ENCODE results near the gene HUS1. TPM values are rescaled to one million over a fixed set of nuclear protein-coding genes. Genes with fewer than 3 reads are reported as not detected.
"Not testable (repeated sequence)": the region's sequence is repeated elsewhere in the genome, so short reads cannot be mapped to it uniquely, and the experiment has no call there.

Gene HUS1
- total RNA-seq, 1 donor from 2014 or later: 23.8 TPM

DNA sequence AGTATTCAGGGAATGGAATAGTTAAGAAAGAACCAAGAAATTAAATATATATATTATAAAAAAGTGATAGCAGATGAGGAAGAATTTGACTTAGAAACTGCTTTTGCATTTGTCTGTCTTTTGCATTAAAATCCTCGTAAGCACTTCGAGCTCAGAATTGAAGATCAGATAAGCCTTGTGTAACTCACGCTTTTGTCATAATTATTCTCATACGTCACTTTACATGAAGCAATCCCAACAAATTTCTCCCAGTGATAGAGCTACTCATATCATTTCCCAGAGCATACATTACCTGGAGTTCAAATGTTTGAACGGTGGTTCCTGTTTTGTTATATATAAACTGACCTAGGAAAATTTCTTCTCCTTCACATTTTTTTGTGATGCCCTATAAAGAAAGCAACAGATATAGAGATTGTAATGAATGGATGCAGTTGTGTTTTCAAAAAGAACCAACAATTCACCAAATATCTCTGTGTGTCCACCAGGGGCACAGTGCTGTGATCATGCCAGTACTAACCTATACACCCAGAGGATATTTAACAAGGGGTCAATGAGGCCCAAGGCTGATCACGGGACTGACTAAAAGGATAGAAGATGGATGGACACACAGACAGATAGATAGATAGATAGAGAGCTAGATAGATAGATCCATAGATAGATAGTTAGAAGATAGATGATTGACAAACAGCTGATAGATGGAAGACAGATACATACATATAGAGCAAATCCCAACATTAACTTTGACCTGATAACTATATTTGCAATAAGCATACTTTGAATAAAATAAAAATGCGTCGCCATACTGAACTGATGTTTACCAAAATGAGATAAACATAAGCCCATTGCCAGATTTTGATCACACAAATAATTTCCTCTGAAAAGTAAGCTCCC, 9.3 kb upstream of the HUS1 start:
- intact Hi-C loops (cut with DNase I): no loop called here
- ATAC-seq (ENCODE audit: poor library complexity) (no peak), DNase-seq (no peak)

- intact Hi-C loops (cut with DNase I): no loop called here
- DNase-seq (no peak), ATAC-seq (ENCODE audit: poor library complexity) (no peak)
Observed at GRCh38 chr7:47982610-47983009, 3.2 kb upstream of the HUS1 start.

- ATAC-seq (ENCODE audit: poor library complexity); DNase-seq; intact Hi-C loops (cut with DNase I): not testable (repeated sequence)
Observed at GRCh38 chr7:47980648-47981047, 1.2 kb upstream of the HUS1 start.

- ATAC-seq (ENCODE audit: poor library complexity): no peak
- DNase-seq: no peak
- intact Hi-C loops (cut with DNase I): no loop called here
Observed at GRCh38 chr7:47979832-47980181, 392 bp upstream of the HUS1 start.

DNA sequence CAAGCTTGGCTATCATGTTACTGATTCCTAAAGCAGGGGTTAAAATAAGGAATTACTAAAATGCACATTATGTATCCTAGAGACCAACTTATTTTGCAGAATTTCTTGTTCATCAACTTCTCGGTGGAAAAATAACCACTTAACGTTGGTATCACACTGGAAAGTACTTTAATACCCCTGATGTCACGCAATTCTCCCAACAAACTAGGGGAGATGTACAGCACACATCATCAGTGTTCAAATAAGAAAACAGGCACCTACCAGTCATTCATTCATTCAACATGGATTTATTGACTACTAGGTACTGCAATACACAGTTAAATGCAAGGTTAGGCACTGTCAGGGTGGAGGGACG, 648 bp downstream of the HUS1 start:
- no peak for DNase-seq
- intact Hi-C loops (cut with DNase I): no loop called here
- no peak for ATAC-seq (ENCODE audit: poor library complexity)

DNA sequence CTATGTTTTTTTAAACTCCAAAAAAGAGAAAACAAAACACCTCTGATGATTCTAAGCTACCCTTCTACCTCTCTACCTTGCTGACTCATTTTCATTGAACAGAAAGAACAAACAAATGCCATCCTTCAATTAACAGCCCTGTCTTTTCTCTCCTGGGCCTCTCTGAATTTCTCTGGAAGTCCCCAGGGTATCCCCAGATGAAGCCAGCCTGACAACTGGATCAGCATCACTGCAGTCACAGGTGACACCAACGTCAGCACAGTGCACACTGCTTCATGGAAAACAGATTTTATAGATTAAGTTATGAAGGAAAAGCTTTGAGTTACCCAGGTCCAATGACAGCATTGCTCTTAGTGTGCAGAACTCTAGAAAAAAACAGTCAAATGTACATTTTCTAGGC, 5.7 kb downstream of the HUS1 start:
- intact Hi-C loops (cut with DNase I): no loop called here
- DNase-seq: no peak
- ATAC-seq (ENCODE audit: poor library complexity): no peak

- ATAC-seq (ENCODE audit: poor library complexity): no peak
- intact Hi-C loops (cut with DNase I): no loop called here
Observed at GRCh38 chr7:47970761-47971160, 8.7 kb downstream of the HUS1 start.

GRCh38 chr7:47968847-47969774, 10.3 kb downstream of the HUS1 start:
- peak; percentile 72 for DNase-seq
- intact Hi-C loops (cut with DNase I): no loop called here
- ATAC-seq (ENCODE audit: poor library complexity): peak; percentile 72

More at GRCh38 chr7:47970761-47971160, 8.7 kb downstream of the HUS1 start:
- DNase-seq: no peak

DNA sequence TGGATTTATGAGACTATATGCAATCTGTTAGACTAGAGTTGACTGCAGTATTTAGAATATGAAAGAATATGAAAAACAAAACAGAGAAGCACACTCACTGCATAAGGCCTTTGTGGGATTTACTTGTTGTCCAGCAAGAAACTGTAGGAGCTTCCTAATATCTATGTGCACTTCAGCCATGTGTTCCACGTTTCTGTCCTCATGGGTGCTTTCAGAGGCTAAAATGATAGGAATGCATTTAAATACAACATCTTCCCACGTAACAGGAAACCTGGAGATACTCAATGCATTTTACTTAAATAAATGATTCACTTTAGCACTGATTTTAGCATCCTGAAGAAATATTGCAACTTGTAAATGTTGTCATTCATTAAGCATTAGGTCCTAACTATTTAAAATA, 11.7 kb downstream of the HUS1 start:
- intact Hi-C loops (cut with DNase I): no loop called here
- ATAC-seq (ENCODE audit: poor library complexity): no peak
- DNase-seq: no peak

DNA sequence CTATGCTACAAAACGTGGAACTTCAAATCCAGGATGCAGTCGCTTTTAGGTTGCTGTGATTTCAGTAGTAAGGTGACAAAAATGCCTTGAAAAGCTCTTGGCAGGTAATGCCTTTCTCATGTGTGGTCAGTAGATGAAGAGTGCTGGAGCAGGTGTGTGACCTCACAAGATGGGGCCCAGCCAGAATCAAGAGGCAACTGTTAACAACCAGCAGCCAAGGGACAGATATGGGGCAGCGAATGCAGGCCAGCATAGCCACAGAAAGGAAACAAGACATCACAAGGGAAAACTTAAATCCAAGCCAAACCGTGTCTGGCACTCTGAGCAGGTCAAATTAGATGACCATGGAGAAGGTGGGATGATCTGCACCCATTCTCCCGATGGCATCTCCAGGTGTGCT, 12.3 kb downstream of the HUS1 start:
- intact Hi-C loops (cut with DNase I): no loop called here
- ATAC-seq (ENCODE audit: poor library complexity) (peak; percentile 57), DNase-seq (no peak)

DNA sequence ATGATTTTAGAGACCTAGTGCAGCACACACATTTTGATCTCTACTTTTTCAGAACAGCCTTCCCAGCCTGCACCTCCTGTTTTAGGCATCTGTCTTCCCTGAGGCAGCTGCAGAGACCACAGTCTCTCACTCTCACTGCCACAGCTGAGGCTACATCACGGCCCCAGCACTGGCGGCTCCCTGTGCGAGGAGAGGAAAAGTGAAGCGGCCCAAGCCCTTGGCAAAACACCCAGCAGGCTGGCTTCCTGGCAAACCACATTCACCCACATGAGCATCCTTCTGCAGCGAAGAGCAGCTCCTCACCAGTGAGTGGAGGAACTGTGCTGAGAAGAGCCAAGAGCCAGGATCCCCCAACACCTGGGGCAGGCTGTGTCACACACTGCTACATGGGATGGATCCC, 14.0 kb downstream of the HUS1 start:
- no peak for ATAC-seq (ENCODE audit: poor library complexity)
- DNase-seq: no peak
- intact Hi-C loops (cut with DNase I): no loop called here

DNA sequence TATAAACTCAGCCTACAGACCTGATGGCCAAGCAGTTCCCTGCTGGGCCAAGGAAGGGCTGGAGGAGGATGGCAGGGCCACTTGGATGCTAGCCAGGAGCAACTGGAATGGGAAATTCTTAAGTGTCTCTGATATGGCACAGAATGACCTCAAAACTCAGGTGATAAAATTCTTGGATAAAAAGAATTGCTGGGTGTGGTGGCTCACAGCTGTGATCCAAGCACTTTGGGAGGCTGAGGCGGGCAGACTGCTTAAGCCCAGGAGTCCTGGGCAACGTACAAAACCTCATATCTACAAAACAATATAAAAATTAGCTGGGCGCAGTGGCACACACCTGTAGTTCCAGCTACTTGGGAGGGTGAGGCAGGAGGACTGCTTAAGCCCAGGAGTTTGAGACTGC, 17.2 kb downstream of the HUS1 start:
- intact Hi-C loops (cut with DNase I): no loop called here
- no peak for ATAC-seq (ENCODE audit: poor library complexity)
- DNase-seq: no peak

- ATAC-seq (ENCODE audit: poor library complexity) (no peak), DNase-seq (no peak)
- intact Hi-C loops (cut with DNase I): no loop called here
Observed at GRCh38 chr7:47957156-47957555, 22.3 kb downstream of the HUS1 start.

- intact Hi-C loops (cut with DNase I): no loop called here
- DNase-seq: no peak
- ATAC-seq (ENCODE audit: poor library complexity): no peak
Observed at GRCh38 chr7:47956220-47956619, 23.2 kb downstream of the HUS1 start.

DNA sequence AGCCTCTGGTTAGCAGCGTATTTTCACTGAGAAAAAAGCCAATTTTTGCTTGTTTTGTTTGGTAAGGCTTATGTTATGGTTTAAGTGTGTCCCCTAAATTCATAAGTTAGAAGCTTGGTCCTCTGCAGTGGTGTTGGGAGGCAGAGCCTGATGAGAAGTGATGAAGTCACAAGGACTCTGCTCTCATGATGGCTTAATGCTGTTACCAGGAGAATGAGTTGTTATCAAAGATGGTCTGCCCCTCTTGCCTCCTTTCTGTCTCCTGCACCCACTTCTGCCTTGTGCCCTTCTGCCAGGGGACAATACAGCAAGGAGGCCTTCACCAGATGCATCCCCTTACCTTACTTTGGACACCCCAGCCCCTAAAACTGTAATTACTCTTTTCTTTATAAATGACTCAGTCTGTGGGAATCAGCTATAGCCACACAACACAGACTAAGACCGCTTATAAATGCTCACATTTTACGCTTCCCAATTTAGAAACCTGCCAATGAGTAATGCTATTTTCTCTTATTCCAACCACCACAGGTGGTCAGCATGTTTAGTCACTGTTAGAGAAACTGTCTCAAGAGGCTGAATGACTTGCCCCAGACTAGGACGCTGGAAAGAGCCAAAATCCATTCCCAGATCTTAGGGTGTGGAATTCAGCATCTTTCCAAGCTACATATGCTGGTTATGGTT, 25.0 kb downstream of the HUS1 start:
- DNase-seq: no peak
- intact Hi-C loops (cut with DNase I): no loop called here
- no peak for ATAC-seq (ENCODE audit: poor library complexity)

DNA sequence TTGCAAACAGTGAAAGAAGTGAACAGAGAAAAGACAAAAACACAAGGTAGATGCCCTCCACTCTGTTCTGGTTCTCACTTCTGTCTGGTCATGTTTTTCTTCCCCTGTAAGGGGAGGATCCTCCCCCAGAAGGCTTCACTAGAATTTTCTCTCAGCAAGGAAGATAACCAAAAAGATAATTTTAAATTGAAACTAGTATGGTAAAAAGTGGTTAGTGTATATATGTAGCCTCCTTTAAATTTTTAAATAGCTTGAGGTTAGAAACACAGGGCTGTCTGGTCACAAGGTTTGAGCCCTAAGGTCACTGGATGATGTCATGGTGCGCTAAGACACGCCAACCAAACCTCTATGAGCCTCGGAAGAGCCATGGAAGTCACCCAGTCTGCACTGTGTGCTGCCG, 25.6 kb downstream of the HUS1 start:
- no peak for ATAC-seq (ENCODE audit: poor library complexity)
- no peak for DNase-seq
- intact Hi-C loops (cut with DNase I): no loop called here

DNA sequence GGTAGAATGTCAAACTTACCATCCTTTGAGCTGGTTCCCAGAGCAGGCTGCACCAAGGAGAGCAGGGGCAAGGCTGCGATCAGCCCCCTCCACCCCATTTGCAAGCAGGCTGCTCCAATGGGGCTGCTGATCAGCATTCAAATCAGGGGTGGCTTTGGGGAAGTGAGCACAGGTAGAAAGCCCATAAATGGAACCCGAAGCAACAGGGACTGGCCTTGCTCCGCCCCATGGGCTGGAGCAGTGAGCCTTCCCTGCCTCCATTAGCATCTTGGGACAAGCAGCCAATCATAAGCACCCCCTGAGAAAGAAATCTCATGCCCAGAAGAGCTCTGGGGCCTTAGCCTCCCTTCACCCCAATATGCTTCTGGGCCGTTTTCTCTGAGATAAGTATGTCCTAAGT, 27.2 kb downstream of the HUS1 start:
- DNase-seq: no peak
- intact Hi-C loops (cut with DNase I): no loop called here
- no peak for ATAC-seq (ENCODE audit: poor library complexity)

DNA sequence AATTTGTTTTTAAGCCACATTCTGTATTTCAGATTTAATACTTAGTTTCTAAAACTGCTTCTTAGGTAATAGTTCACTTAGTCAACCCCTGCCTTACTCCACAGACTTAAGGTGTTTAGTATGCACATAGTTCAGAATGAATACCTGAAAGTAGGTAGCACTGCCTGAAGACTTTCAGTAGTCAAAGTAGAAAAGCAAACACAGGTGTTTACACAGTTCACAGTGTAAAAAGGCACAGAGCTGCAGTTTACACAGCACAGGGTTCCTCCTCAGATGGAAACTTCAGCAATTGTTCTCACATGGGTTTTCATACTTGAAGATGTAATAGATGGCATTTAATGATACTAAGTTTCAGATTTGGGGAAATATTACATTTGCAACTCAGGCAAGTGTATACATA, 28.0 kb downstream of the HUS1 start:
- DNase-seq (no peak), ATAC-seq (ENCODE audit: poor library complexity) (no peak)
- intact Hi-C loops (cut with DNase I): no loop called here

GRCh38 chr7:47950714-47951113, 28.7 kb downstream of the HUS1 start:
- ATAC-seq (ENCODE audit: poor library complexity) (peak; percentile 65), DNase-seq (peak; percentile 66)
- intact Hi-C loops (cut with DNase I): no loop called here

Measured in Right ventricle myocardium superior (tissue), 1 donor.